ENCODE data around the gene EXD3.

Gene EXD3

GRCh38 chr9:137396227-137396626 lies 26.7 kb downstream of the EXD3 start:
- no peak overlapping the region for H3K27ac ChIP-seq (replicated peaks)
- no peak overlapping the region for H3K4me3 ChIP-seq (replicated peaks; ENCODE audit: insufficient read depth, low read length)
- no peaks in the 10 kb centered on the region for H3K27me3 ChIP-seq (ENCODE audit: insufficient read depth, poor library complexity, severe bottlenecking)
- no peak for DNase-seq (ENCODE audit: low read depth in 1 of 2, low spot score in 1 of 2)
- TF ChIP-seq POLR2AphosphoS5 (IDR thresholded peaks at IDR 0.05; ENCODE audit: low read depth), result no peak
- TF ChIP-seq CTCF (IDR thresholded peaks at IDR 0.05; ENCODE audit: insufficient read depth, low read length), result no peak
- no peak for TF ChIP-seq GABPA (IDR thresholded peaks at IDR 0.05; ENCODE audit: low read depth)
- TF ChIP-seq REST (IDR thresholded peaks at IDR 0.05; ENCODE audit: insufficient replicate concordance, low read depth), result no peak
- no peak for TF ChIP-seq SPI1 (IDR thresholded peaks at IDR 0.05; ENCODE audit: borderline replicate concordance, low read depth)

GRCh38 chr9:137395666-137396010 lies 27.3 kb downstream of the EXD3 start:
- Histone ChIP-seq H3K27ac (replicated peaks) (no peak overlapping the region), H3K27me3 (ENCODE audit: insufficient read depth, poor library complexity, severe bottlenecking) (no peaks in the 10 kb centered on the region), H3K4me3 (replicated peaks; ENCODE audit: insufficient read depth, low read length) (no peak overlapping the region)
- no peak for DNase-seq (ENCODE audit: low read depth in 1 of 2, low spot score in 1 of 2)
- no peak for TF ChIP-seq SPI1 (IDR thresholded peaks at IDR 0.05; ENCODE audit: borderline replicate concordance, low read depth)
- TF ChIP-seq POLR2AphosphoS5 (IDR thresholded peaks at IDR 0.05; ENCODE audit: low read depth), result no peak

- TF ChIP-seq CTCF (IDR thresholded peaks at IDR 0.05; ENCODE audit: insufficient read depth, low read length) (no peak), REST (IDR thresholded peaks at IDR 0.05; ENCODE audit: insufficient replicate concordance, low read depth) (no peak), POLR2AphosphoS5 (IDR thresholded peaks at IDR 0.05; ENCODE audit: low read depth) (no peak), GABPA (IDR thresholded peaks at IDR 0.05; ENCODE audit: low read depth) (no peak), SPI1 (IDR thresholded peaks at IDR 0.05; ENCODE audit: borderline replicate concordance, low read depth) (no peak)
- Histone ChIP-seq H3K27ac (replicated peaks) (no peak overlapping the region), H3K4me3 (replicated peaks; ENCODE audit: insufficient read depth, low read length) (no peak overlapping the region), H3K27me3 (ENCODE audit: insufficient read depth, poor library complexity, severe bottlenecking) (no peaks in the 10 kb centered on the region)
- no peak for DNase-seq (ENCODE audit: low read depth in 1 of 2, low spot score in 1 of 2)
Observed at GRCh38 chr9:137394866-137395665, 27.9 kb downstream of the EXD3 start.

- Histone ChIP-seq H3K27ac (replicated peaks) (no peak overlapping the region), H3K27me3 (ENCODE audit: insufficient read depth, poor library complexity, severe bottlenecking) (no peaks in the 10 kb centered on the region), H3K4me3 (replicated peaks; ENCODE audit: insufficient read depth, low read length) (no peak overlapping the region)
- no peak for DNase-seq (ENCODE audit: low read depth in 1 of 2, low spot score in 1 of 2)
- TF ChIP-seq SPI1 (IDR thresholded peaks at IDR 0.05; ENCODE audit: borderline replicate concordance, low read depth) (no peak), REST (IDR thresholded peaks at IDR 0.05; ENCODE audit: insufficient replicate concordance, low read depth) (no peak), POLR2AphosphoS5 (IDR thresholded peaks at IDR 0.05; ENCODE audit: low read depth) (no peak), CTCF (IDR thresholded peaks at IDR 0.05; ENCODE audit: insufficient read depth, low read length) (no peak), GABPA (IDR thresholded peaks at IDR 0.05; ENCODE audit: low read depth) (no peak)
Observed at GRCh38 chr9:137393176-137394150, 29.5 kb downstream of the EXD3 start.

All from HL-60 (cell line).